ENCODE results near the gene STARD3.

The STARD3 gene

DNA sequence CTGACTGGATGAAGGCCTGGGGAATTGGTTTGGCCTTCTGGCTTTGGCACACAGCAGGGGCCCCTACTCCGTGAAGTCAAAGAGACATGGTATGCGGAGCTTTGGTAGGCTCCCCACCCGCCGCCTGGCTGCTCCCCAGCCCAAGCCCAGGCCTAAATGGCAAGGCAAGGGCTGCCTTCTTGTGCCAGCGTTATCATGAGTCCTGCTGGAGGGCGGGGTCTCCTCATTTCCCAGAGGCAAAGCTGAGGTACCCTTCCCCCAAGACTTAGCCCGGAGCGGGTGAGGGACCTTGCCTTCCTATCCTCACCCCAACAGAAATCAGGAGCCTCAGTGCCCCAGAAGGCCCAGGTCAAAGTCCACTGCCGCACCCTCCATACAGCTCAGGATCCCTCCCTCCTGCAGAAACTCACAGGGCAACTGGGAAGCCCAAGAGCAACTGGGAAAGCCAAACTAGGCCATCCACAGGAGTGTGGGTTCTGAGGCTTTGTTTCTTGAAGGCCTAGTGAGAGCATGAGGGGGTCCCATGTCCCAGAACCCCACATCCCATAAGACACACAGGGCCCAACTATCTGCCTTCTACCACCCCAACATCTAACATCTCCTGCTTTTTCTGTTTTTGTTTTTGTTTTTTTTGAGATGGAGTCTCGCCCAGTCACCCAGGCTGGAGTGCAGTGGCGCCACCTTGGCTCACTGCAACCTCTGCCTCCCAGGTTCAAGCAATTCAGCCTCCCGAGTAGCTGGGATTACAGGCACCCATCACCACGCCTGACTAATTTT, 41.6 kb downstream of the STARD3 start:
- Histone ChIP-seq H3K4me2 (ENCODE audit: low read length) (peak overlapping the region; percentile 62), H3K4me1 (peaks cover 38% of the 10 kb centered on the region), H3K9ac (no peak overlapping the region), H3K9me3 (ENCODE audit: control insufficient read depth, low read length) (no peaks in the 10 kb centered on the region), H3K27me3 (ENCODE audit: control insufficient read depth, insufficient read depth, low read length) (no peaks in the 10 kb centered on the region), H2AFZ (no peak overlapping the region), H3K36me3 (ENCODE audit: control insufficient read depth, insufficient read depth, low read length) (no peaks in the 10 kb centered on the region), H3K4me3 (ENCODE audit: low read depth, low read length) (peak overlapping the region; percentile 4), H3K79me2 (no peaks in the 10 kb centered on the region), H3K27ac (peak overlapping the region; percentile 91)
- TF ChIP-seq, protein P1, sequence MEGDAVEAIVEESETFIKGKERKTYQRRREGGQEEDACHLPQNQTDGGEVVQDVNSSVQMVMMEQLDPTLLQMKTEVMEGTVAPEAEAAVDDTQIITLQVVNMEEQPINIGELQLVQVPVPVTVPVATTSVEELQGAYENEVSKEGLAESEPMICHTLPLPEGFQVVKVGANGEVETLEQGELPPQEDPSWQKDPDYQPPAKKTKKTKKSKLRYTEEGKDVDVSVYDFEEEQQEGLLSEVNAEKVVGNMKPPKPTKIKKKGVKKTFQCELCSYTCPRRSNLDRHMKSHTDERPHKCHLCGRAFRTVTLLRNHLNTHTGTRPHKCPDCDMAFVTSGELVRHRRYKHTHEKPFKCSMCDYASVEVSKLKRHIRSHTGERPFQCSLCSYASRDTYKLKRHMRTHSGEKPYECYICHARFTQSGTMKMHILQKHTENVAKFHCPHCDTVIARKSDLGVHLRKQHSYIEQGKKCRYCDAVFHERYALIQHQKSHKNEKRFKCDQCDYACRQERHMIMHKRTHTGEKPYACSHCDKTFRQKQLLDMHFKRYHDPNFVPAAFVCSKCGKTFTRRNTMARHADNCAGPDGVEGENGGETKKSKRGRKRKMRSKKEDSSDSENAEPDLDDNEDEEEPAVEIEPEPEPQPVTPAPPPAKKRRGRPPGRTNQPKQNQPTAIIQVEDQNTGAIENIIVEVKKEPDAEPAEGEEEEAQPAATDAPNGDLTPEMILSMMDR (IDR thresholded peaks at IDR 0.05): no peak

DNA sequence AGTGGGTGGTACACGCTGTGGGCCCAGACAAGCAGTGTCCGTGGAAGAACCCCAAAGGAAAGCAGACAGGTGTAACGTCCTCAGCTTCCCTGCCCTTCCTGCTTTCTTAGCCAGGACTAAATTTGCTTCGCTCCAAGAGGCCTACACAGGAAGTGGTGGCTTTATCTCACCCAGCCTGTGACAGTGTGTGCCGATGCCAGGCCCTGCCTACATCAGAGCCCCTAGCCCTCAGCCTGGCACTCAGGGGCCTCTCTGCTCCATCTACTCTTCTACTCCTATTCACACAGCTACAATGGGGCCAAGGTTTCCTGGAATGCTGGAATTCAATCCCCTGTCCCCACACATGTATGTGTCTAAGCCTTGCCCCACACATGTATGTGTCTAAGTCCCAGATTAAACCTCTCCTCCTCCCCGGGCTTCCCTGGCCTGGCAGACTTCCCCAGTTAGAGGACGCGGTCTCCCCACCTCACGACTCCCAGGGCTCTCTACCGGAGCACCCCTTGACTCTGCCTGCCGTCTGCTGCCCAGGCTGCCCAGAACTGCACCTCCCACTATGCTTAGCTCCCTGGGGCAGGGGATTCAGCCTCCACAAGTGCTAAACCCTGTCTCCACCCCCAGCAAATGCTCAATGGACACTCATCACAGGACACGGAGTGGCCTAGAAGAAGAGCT, 42.7 kb downstream of the STARD3 start:
- H3K9ac ChIP-seq: no peak overlapping the region
- no peaks in the 10 kb centered on the region for H3K36me3 ChIP-seq (ENCODE audit: control insufficient read depth, insufficient read depth, low read length)
- no peaks in the 10 kb centered on the region for H3K9me3 ChIP-seq (ENCODE audit: control insufficient read depth, low read length)
- TF ChIP-seq, protein P1 (IDR thresholded peaks at IDR 0.05): no peak
- no peaks in the 10 kb centered on the region for H3K79me2 ChIP-seq
- H3K27me3 ChIP-seq (ENCODE audit: control insufficient read depth, insufficient read depth, low read length): no peaks in the 10 kb centered on the region
- no peak overlapping the region for H3K4me2 ChIP-seq (ENCODE audit: low read length)
- no peak overlapping the region for H3K4me3 ChIP-seq (ENCODE audit: low read depth, low read length)
- no peak overlapping the region for H2AFZ ChIP-seq
- peak overlapping the region; percentile 91 for H3K27ac ChIP-seq
- peaks cover 38% of the 10 kb centered on the region for H3K4me1 ChIP-seq

DNA sequence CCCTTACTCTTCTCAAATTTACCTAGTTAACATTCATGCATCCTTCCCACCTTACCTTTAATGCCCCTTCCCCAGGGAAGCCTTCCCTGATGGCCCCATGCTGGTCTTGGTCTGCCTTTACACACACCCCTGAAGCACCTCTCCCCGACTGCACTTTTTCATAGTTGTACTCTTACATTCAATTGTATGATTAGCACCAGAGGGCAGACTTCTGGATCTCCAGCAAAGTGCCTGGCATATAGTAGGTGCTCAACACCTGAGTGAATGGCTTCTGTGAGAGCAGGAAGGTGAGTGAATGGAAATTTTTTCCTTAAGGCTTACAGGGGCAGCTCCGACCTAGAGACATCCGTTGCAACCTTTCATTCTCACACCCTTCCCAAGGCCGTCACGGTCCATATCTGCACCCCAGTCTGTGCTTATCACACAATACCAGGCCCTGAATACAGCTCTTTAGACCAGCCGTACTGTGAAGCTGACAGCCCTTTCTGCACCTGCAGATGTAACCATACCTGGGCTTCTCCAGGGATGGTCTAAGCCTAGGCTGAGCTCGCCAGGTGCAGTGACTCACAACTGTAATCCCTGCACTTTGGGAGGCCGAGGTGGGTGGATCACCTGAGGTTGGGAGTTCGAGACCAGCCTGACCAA, 46.5 kb downstream of the STARD3 start:
- Histone ChIP-seq H3K4me2 (ENCODE audit: low read length) (no peak overlapping the region), H3K4me3 (ENCODE audit: low read depth, low read length) (no peak overlapping the region), H3K9me3 (ENCODE audit: control insufficient read depth, low read length) (no peaks in the 10 kb centered on the region), H2AFZ (no peak overlapping the region), H3K27me3 (ENCODE audit: control insufficient read depth, insufficient read depth, low read length) (no peaks in the 10 kb centered on the region), H3K4me1 (peaks cover 4% of the 10 kb centered on the region), H3K36me3 (ENCODE audit: control insufficient read depth, insufficient read depth, low read length) (no peaks in the 10 kb centered on the region), H3K9ac (no peak overlapping the region), H3K27ac (no peak overlapping the region), H3K79me2 (no peaks in the 10 kb centered on the region)
- TF ChIP-seq, protein P1 (IDR thresholded peaks at IDR 0.05): no peak

DNA sequence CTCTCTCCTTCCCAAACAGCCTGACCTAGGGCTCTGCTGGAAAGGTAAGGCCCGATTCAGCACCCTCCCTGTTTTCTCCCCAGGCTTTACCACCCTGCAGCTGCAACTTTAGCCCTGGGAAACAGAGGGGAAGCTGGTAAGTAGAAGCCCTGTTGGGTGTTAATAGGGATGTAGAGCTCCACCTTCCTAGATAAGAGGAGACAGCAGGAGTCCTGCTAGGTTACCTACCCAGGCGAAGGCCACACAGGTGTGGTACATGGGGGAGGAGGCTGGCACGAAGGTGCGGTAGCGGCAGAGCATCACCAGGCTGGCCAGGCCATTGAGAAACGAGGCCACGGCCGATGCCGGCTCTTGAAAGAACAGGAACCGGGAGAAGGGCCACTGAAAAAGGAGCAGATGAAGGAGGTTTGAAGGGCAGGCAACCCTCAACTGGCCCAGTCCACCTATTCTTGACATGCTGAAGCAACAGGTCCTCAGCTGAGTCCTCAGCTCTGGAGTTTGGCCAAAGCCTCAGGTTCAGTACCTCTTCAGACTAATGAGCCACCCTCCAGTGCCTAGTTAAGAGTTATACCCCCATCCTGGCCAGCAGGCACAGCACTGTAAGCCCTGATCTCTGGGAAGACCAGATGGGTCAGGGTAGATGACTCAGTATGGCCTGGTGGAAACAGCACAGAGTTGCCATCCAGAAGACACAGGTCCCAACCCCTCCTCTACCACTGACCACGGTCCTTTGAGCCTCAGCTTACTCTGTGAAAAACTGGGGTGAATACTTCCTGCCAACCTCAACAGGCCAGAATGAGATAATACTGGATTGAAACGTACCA, 47.6 kb downstream of the STARD3 start:
- Histone ChIP-seq H3K27ac (no peak overlapping the region), H3K9me3 (ENCODE audit: control insufficient read depth, low read length) (no peaks in the 10 kb centered on the region), H3K4me2 (ENCODE audit: low read length) (no peak overlapping the region), H3K79me2 (no peaks in the 10 kb centered on the region), H2AFZ (no peak overlapping the region), H3K36me3 (ENCODE audit: control insufficient read depth, insufficient read depth, low read length) (no peaks in the 10 kb centered on the region), H3K27me3 (ENCODE audit: control insufficient read depth, insufficient read depth, low read length) (no peaks in the 10 kb centered on the region), H3K9ac (no peak overlapping the region), H3K4me1 (peaks cover 8% of the 10 kb centered on the region), H3K4me3 (ENCODE audit: low read depth, low read length) (no peak overlapping the region)
- TF ChIP-seq, protein P1 (IDR thresholded peaks at IDR 0.05): no peak
